Gastroesophageal sphincter (tissue), 4 donors: Measurements from ENCODE around the gene UCP2. TPM values are rescaled to one million over a fixed set of nuclear protein-coding genes. Genes with fewer than 3 reads are reported as not detected.
"Not testable (repeated sequence)": the region's sequence is repeated elsewhere in the genome, so short reads cannot be mapped to it uniquely, and the experiment has no call there.

Source experiments
- ATAC-seq: fragments of 150-250 bp; one replicate; pipeline ENCODE4 v1.9.1; 2016; ENCODE audit warnings: mild to moderate bottlenecking, moderate library complexity
- H3K27ac ChIP-seq, 4 donors: fragments of 200-600 bp; sonication (generic) in 3 of 4; 1 replicate in 3 of 4; 2 replicates in 1 of 4; pipeline ENCODE4 v1.5.1; 2016 to 2019
- H3K27me3 ChIP-seq: fragments of 200-600 bp; sonication (generic); one replicate; pipeline ENCODE4 v1.5.1; 2019
- H3K36me3 ChIP-seq, 2 donors: fragments of 200-600 bp; sonication (generic); one replicate each; pipeline ENCODE4 v1.5.1; 2019; ENCODE audit warnings: control low read depth in 1 of 2
- H3K4me1 ChIP-seq, 3 donors: fragments of 200-600 bp; sonication (generic); 1 replicate in 2 of 3; 2 replicates in 1 of 3; pipeline ENCODE4 v1.5.1; 2016 to 2019; ENCODE audit warnings: control low read depth in 2 of 3
- H3K4me3 ChIP-seq, 2 donors: fragments of 200-600 bp; sonication (generic); one replicate each; pipeline ENCODE4 v1.5.1; 2019; ENCODE audit warnings: mild to moderate bottlenecking in 1 of 2, moderate library complexity in 1 of 2
- H3K9me3 ChIP-seq, 3 donors: fragments of 200-600 bp; sonication (generic); one replicate each; pipeline ENCODE4 v1.5.1; 2017 to 2019; ENCODE audit warnings: control low read depth in 2 of 3
- EP300 ChIP-seq: sonication (generic); formaldehyde crosslinking; IDR thresholded peaks from one replicate; pipeline ENCODE4 v1.6.1; 2017; ENCODE audit warnings: antibody characterized with exemption, mild to moderate bottlenecking
- POLR2A ChIP-seq, 2 donors: fragments of 450-650 bp; IDR thresholded peaks; one replicate each; pipeline ENCODE4 v1.6.1; 2017; ENCODE audit warnings: antibody characterized with exemption in 2 of 2, mild to moderate bottlenecking in 2 of 2, moderate library complexity in 1 of 2
- POLR2AphosphoS5 ChIP-seq: sonication (generic); formaldehyde crosslinking; IDR thresholded peaks from one replicate; pipeline ENCODE4 v1.6.1; 2017; ENCODE audit warnings: antibody characterized with exemption
- WGBS, 2 donors: methylation state at CpG; one replicate each; pipeline ENCODE4 v1.1.5; 2018; ENCODE audit warnings: low coverage in 1 of 2; 5-methylcytosine and 5-hydroxymethylcytosine counted together
- total RNA-seq, 4 donors: library from RNA; depleted of rRNA; stranded (reverse); fragments of >200 nt; gene quantifications; one replicate each; pipeline ENCODE4 v1.1.0, GENCODE V29; 2016
- TF ChIP-seq, protein P1 (sequence below), 4 experiments: fragments of 200-600 bp in 2 of 4; fragments of 450-650 bp in 2 of 4; sonication (generic) in 1 of 4; IDR thresholded peaks; one replicate each; pipeline ENCODE4 v1.5.1; 2017 to 2019; ENCODE audit warnings: antibody characterized with exemption in 4 of 4, mild to moderate bottlenecking in 2 of 4, moderate library complexity in 2 of 4

Gene UCP2
- total RNA-seq, 4 donors from 2014 or later: 5.8 to 37.2 (median 33.2) TPM

DNA sequence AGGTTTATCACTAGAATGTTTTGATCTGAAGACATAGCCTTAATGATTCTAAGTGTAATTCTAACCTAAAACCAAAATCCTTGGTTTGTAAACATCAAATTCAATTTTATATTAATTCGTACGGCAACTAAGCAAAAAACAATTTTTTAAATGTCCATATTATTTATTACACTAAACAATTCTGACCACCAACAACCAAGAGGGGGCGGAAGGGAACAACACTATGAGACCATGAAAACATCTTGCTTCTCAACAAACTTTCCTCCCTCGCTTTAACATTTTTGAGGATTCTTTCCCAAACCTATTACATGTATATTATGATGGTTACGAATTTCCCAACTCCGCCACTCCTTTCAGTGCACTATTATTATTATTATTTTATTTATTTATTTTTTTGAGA lies 6.5 kb upstream of the UCP2 start:
- TF ChIP-seq, protein P1, sequence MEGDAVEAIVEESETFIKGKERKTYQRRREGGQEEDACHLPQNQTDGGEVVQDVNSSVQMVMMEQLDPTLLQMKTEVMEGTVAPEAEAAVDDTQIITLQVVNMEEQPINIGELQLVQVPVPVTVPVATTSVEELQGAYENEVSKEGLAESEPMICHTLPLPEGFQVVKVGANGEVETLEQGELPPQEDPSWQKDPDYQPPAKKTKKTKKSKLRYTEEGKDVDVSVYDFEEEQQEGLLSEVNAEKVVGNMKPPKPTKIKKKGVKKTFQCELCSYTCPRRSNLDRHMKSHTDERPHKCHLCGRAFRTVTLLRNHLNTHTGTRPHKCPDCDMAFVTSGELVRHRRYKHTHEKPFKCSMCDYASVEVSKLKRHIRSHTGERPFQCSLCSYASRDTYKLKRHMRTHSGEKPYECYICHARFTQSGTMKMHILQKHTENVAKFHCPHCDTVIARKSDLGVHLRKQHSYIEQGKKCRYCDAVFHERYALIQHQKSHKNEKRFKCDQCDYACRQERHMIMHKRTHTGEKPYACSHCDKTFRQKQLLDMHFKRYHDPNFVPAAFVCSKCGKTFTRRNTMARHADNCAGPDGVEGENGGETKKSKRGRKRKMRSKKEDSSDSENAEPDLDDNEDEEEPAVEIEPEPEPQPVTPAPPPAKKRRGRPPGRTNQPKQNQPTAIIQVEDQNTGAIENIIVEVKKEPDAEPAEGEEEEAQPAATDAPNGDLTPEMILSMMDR (IDR thresholded peaks at IDR 0.05): no peak
- TF ChIP-seq POLR2AphosphoS5 (no peak), EP300 (no peak), POLR2A (IDR thresholded peaks at IDR 0.05) (no peak)
- no peaks in the 10 kb centered on the region for H3K9me3 ChIP-seq
- H3K27me3 ChIP-seq: no peaks in the 10 kb centered on the region
- ATAC-seq: no peak
- H3K4me1 ChIP-seq: no peaks in the 10 kb centered on the region
- H3K36me3 ChIP-seq: no peaks in the 10 kb centered on the region
- H3K27ac ChIP-seq: no peak overlapping the region
- no peak overlapping the region for H3K4me3 ChIP-seq
- 89 to 97% methylated on average over 5 to 6 of the region's 6 CpGs for WGBS, 2 donors

DNA sequence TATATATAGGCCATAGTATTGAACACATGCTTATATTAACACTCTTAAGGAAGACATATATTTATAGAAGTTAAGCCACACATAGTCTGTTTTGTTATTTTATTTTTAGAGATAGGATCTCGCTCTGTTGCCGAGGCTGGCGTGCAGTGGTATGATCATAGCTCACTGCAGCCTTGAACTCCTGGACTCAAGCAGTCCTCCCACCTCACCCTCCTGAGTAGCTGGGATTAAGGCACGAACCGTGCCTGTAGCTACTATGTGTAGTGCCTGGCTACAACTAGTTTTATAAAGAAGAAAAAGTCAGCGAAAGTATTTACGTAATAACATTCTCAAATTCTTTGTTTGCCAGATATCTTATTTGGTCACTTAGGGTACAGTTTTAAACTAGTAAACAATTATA lies 5.6 kb upstream of the UCP2 start:
- Histone ChIP-seq H3K27ac (no peak overlapping the region), H3K4me1 (peaks cover 0 to 9% (median 0%) of the 10 kb centered on the region in 3 donors), H3K27me3 (no peaks in the 10 kb centered on the region), H3K36me3 (no peaks in the 10 kb centered on the region), H3K4me3 (no peak overlapping the region), H3K9me3 (no peaks in the 10 kb centered on the region)
- ATAC-seq: no peak
- WGBS, 2 donors: 88 to 92% methylated on average over 4 to 7 of the region's 7 CpGs
- TF ChIP-seq POLR2A (IDR thresholded peaks at IDR 0.05) (no peak), EP300 (no peak), POLR2AphosphoS5 (no peak)
- TF ChIP-seq, protein P1 (IDR thresholded peaks at IDR 0.05): no peak

DNA sequence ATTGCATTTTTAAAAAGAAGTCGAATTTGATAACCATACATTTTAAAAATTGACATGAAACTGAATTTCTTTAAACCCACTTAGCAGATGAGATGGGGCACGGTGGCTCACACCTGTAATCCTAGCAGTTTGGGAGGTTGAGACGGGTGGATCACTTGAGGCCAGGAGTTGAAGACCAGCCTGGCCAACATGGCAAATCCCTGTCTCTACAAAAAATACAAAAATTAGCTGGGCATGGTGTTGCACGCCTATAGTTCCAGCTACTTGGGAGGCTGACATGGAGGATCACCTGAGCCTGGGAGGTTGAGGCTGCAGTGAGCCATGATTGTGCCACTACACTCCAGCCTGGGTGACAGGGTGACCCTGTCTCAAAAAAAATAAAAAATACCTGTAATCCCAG lies 3.0 kb upstream of the UCP2 start:
- WGBS, 2 donors: 90 to 100% methylated on average over 2 to 4 of the region's 4 CpGs
- ATAC-seq, H3K27me3 ChIP-seq, H3K27ac ChIP-seq, H3K36me3 ChIP-seq, H3K9me3 ChIP-seq, H3K4me3 ChIP-seq: not testable (repeated sequence)
- H3K4me1 ChIP-seq: peaks cover 0 to 25% (median 0%) of the 10 kb centered on the region in 3 donors

DNA sequence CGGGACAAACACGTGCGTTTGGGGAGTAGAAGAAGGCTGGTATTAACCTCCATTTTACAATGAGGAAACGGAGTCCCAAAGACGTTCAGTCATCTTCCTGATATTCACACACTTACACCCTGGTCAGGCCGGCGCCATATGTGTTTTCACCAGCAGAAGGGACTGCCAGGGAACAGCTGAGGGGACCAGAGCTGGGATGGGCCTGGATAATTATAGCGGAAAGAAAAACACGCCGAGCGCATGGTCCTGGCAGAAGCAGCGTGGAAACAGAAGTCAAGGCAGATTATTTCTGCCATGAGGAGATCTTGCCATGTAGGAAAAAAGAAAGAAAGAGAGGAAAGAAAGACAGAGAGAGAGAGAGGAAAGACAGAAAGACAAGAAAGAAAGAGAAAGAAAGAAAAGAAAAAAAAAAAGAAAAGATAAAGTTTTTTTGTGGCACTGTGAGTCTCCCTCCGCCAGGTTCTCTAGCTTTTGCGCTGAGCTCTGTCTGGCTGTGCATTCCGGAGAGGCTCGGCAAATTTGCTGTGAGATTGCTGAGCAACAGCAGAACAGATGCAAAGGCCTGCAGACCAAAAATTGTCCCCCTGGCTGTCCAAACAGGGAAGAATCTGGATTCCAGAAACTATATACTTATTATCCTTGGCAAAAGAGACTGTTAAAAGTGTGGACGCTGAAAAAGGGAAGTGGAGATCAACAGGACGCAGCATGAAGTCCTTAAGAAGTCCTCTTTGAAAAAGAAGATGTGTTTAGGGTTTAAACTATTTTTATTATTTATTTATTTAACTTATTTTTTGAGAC lies 1.3 kb upstream of the UCP2 start:
- WGBS, 2 donors: 62 to 74% methylated on average over 7 to 15 of the region's 18 CpGs
- H3K27me3 ChIP-seq: no peaks in the 10 kb centered on the region
- no peak for TF ChIP-seq POLR2AphosphoS5
- TF ChIP-seq, protein P1 (IDR thresholded peaks at IDR 0.05): no peak
- no peak for TF ChIP-seq EP300
- no peak for TF ChIP-seq POLR2A (IDR thresholded peaks at IDR 0.05)
- peaks cover 0 to 25% (median 0%) of the 10 kb centered on the region in 3 donors for H3K4me1 ChIP-seq
- peak overlapping the region; percentile 33 to 65 for H3K4me3 ChIP-seq
- H3K36me3 ChIP-seq: no peaks in the 10 kb centered on the region
- no peak for ATAC-seq
- H3K27ac ChIP-seq: peak overlapping the region; percentile 31 to 94 (median 90)
- H3K9me3 ChIP-seq: no peaks in the 10 kb centered on the region

DNA sequence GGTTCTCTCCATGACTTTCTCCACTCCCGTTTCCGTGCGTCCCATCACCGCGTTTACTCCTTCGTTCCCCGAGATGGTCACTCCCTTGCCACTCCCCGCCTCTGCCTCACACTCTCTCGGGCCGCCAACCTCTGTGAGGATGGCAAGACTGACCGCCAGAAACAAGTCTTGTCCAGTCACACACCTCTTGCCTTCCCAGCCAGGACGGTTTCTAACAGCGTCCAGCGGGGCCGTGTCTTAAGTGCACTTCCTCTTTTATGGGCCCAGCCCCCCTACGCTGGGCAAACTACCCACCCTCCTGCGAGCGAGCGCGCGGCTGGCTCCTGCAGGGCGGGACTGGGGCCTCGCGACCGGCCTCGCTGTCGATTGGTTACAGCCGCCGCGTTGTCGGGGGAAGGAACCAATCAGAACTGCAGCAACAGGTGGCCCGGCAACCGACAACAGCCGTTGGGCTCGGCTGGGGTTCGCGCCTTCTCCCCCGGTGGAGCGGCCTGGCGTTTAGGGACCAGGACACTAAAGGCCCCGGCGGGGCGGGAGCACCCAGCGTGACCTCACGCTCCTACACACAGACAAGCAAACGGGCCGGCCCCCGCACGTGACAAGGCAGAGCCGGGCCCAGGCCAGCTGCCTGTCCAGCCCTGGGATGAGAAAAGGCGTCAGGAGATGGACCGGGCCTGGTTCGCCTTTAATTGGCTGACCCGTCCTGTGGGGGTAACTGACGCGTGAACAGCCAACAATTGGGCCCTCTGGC lies 522 bp upstream of the UCP2 start:
- Histone ChIP-seq H3K27me3 (no peaks in the 10 kb centered on the region), H3K36me3 (peaks cover 0 to 6% of the 10 kb centered on the region in 2 donors), H3K9me3 (no peaks in the 10 kb centered on the region), H3K4me3 (peak overlapping the region; percentile 33 to 65), H3K27ac (peak overlapping the region; percentile 36 to 94 (median 90)), H3K4me1 (peaks cover 0 to 25% (median 0%) of the 10 kb centered on the region in 3 donors)
- ATAC-seq: peak; percentile 93
- 0% methylated on average over 6 to 9 of the region's 56 CpGs for WGBS, 2 donors
- TF ChIP-seq POLR2AphosphoS5 (peak; percentile 47), POLR2A (IDR thresholded peaks at IDR 0.05) (peak; percentile 48 to 62), EP300 (no peak)
- TF ChIP-seq, protein P1 (IDR thresholded peaks at IDR 0.05): peak in 1 of 4 experiments; percentile 14
